NCI-H2107 (cell line): ENCODE data around the gene PMM2.
"Not testable (repeated sequence)": the region's sequence is repeated elsewhere in the genome, so short reads cannot be mapped to it uniquely, and the experiment has no call there.

ENCODE experiments used
- DNase-seq: peaks from one replicate; lab custom pipeline; 2025; lab: John Stamatoyannopoulos, UW

Gene PMM2

GRCh38 chr16:8797364-8798173, at the start of gene PMM2, which contains the start of gene TMEM186:
PMM2 (plus strand) TSS chr16:8797839; CDS start chr16:8797883, 44 bp downstream.
TMEM186 (minus strand) TSS chr16:8797639; CDS start chr16:8797614, 25 bp downstream.
- peak; percentile 86 for DNase-seq

DNA sequence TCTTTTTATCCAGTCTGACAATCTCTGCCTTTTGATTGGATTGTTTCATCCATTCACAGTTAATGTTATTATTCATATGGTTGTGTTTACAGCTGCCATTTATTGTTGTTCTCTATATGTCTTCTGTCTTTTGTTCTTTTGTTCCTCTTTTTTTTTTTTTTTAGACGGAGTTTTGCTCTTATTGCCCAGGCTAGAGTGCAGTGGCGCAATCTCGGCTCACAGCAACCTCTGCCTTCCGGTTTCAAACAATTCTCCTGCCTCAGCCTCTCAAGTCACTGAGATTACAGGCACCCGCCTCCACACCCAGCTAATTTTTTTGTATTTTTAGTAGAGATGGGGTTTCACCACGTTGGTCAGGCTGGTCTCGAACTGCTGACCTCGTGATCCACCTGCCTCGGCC, 48.7 kb upstream of the PMM2 start:
- not testable (repeated sequence) for DNase-seq

DNA sequence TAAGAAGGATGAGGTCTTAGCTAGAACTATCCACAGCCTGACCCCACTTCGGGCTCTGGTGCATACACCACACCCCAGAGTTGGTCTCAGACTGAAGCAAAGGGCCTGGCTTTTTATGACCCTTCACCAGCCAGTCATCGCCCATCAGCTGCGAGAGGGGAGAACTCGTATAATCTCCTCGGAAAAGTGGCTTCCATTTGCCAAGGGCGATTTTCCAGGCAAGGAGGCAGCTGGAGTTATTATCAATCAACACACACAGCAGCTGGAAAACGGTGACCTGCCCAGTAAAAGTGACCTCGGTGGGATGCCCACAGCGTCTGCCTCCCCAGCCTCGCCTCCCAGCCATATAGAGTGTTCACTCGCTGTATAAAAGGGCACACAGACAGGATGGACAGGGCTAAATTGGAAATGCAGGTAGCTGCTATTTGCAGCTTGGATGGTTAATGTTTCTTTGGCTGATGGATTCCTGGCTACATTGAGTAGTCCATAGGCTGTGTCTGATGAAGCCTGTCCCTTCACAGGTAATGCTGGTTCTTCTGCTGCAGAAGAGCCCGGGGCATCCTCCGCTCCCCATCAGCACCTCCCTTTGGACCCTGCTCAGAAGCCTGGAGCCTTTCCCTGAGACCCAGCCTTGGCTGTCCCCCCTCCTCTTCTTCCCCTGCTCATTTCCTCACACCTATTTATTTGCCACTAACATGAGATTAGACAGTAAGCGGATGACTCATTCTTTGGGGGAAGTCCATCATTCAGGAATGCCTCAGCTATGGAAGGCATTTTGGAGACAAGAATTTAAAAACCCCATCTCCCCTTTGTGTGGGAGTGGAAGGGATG, 45.9 kb upstream of the PMM2 start:
- DNase-seq = no peak

GRCh38 chr16:8752706-8753105, 44.9 kb upstream of the PMM2 start:
- DNase-seq = no peak

- no peak for DNase-seq
Measured at GRCh38 chr16:8753416-8754054, 44.1 kb upstream of the PMM2 start.

DNA sequence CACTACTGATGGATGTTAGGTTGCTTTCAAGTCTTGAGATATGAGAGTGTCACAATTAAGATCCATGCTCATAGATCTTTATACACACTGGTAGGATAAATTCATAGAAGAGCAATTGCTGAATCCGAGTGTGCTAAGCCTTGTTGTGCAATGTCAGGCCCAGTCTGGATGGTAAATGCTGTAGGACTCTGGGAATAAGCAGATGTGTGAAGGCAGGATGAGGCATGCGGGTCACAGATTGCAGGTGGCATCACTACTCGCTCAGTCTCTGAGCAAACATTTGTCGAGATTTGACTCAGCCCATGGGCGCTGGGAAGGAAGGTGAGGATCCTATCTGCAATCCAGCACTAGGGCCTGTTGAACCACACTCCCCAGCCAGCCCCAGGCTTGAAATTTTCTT, 40.9 kb upstream of the PMM2 start:
- DNase-seq = no peak

DNA sequence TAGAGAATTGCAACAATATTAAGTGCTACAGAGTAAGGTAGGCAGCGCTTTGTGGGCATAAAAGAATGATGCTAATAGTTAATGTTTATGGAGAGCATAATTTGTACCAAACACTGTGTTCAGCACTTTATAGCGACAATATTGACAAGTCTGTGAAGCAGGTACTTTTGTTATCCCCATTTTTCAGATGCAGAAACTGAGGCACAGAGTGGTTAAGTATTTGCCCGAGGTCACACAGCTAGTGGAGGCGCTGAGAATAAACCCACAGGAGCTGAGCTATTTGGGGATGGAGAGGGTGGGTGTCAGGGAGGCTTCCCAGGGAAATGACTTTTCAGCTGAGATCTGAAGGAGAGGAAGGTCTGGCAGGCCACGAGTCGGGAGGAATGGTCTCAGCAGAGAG, 39.6 kb upstream of the PMM2 start:
- no peak for DNase-seq

- DNase-seq = no peak
Measured at GRCh38 chr16:8760021-8760420, 37.6 kb upstream of the PMM2 start.

GRCh38 chr16:8761078-8761477, 36.6 kb upstream of the PMM2 start:
- DNase-seq = no peak

- no peak for DNase-seq
Measured at GRCh38 chr16:8762254-8762653, 35.4 kb upstream of the PMM2 start.

DNA sequence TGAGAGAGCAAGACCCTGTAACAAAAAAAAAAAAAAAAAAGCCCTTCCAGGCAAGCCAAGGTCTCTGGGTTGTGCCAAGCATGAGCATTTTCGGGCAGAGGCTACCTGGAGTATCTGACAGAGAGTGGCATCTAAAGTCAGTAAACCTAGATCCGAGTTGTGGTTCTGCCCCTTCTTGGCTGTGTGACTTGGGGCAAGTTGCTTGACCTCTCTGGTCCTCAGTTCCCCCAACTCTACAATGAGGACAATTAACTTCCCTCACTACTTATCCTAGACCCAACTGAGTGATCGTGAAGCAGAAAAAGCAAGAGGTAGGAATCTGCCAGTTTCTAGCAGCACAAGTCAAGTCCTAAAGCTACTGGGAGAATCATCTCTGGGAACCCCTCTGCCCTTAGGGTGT, 34.6 kb upstream of the PMM2 start:
- no peak for DNase-seq

GRCh38 chr16:8763899-8764298, 33.7 kb upstream of the PMM2 start:
- no peak for DNase-seq

- no peak for DNase-seq
Measured at GRCh38 chr16:8764525-8765250, 33.0 kb upstream of the PMM2 start.

- DNase-seq = no peak
Measured at GRCh38 chr16:8767176-8767575, 30.5 kb upstream of the PMM2 start.

- no peak for DNase-seq
Measured at GRCh38 chr16:8768283-8768682, 29.4 kb upstream of the PMM2 start.

DNA sequence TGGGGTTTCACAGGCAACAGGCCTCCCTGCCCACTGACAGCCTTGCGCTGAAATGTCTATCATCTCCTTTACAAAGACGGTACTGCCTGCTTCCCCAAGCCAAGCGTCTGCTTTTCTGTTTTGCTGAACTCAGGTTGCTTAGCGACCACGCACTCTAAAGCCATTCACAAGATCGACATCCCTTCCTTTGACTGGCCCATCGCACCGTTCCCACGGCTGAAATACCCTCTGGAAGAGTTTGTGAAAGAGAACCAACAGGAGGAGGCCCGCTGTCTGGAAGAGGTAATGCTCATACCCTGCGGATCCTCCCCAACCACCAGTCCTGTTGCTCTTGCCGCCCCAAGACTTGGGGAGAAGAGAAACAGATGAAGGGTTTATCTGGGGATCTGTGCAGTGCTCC, 28.9 kb upstream of the PMM2 start:
- no peak for DNase-seq

DNA sequence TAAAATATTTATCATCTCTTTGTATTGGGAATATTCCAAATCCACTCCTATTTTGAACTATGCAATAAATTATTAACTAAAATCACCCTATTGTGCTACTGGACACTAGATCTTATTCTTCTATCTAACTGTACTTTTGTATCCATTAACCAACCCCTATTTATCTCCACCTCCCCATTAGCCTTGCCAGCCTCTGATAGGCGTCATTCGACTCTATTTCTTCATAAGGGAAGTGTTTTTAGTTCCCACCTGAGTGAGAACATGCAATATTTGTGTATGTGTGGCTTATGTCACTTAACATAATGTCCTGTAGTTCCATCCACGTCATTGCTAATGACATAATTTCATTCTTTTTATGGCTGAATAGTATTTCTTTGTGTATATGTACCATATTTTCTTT, 24.1 kb upstream of the PMM2 start:
- no peak for DNase-seq

DNA sequence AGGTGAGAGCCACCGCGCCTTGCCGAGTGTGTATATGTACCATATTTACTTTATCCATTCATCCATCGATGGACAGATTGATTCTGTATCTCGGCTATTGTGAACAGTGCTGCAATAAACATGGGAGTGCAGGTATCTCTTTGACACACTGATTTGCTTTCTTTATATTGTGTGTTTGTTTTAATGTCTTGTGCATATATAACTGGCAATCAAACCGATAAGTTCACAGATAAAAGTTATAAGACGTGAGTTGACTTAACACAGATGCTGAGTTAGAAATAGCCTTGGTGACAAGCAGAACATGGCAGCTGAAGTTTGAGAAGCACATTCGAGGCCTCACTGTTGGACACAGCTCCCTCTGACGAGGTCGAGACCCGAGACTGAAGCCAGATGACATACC, 23.4 kb upstream of the PMM2 start:
- no peak for DNase-seq

DNA sequence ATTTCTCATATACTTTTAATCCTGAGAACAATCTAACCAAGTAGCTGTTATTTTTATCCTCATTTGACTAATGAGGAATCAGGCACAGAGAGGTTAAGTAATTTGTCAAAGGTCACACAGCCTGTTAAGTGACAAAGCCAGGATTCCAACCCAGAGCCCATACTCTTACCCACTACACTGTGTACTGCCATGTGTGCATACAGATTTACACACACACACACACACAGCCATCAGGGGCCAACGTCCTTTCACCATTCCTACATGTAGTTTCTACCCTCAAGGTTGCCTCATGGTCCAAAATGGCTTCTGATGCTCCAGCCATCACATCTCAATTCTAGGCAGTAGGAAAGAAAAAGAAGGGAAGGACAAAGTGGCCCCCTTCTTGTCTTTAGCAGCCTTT, 22.3 kb upstream of the PMM2 start:
- no peak for DNase-seq

DNA sequence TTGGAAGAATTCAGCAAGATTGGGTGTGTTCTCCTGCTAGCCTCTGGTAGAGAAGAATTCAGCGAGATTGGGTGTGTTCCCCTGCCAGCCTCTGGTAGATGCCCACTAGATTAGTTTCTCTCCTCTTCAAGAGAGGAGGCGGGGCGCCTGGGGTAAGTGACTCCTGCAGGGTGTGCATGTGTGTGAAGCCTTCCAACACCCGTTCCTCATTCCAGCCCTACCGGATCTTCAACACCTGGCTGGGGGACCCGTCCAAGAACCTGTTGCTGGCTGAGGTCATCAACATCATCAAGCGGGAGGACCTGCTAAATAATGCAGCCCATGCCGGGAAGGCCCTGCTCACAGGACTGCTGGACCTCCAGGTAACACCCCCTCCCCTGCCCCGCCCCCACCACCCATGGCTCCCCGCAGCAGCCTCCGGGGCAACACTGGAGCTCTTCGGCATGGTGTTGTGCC, 21.5 kb upstream of the PMM2 start:
- no peak for DNase-seq

DNA sequence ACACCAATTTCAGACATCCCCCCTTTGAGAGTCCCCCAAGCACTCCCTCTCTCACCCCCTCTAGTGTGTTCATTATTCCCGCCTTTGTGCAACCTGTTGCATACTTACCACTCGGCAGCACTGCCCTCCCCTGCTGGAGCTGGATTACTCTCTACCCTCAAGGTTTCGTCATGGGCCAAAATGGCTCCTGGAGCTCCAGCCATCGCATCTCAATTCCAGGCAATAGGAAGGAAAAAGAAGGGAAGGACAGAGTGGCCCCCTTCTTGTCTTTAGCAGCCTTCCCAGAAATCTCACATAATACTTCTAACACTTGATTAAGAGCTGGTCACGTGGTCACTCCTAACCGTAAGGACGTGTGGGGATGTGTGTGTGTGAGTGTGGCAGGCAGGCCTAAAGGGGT, 20.4 kb upstream of the PMM2 start:
- no peak for DNase-seq

- DNase-seq = no peak
Measured at GRCh38 chr16:8781797-8782196, 15.8 kb upstream of the PMM2 start.
